HG02642 (cell line): ENCODE data around the gene FAM162A.

ENCODE experiments used
- ATAC-seq: cut with Tn5 transposase; IDR thresholded peaks from one replicate; pipeline ENCODE4 v1.9.1; 2021; ENCODE audit warnings: mild to moderate bottlenecking; ENCODE audit not compliant: unreplicated experiment, poor library complexity

The FAM162A gene

GRCh38 chr3:122382888-122383666 lies 905 bp upstream of the FAM162A start, which contains the start of gene MIX23:
Gene MIX23, minus strand, starts transcription at chr3:122383231. Its CDS starts 7 bp downstream, at chr3:122383224.
- ATAC-seq: peak; percentile 41

- ATAC-seq: no peak
Measured at GRCh38 chr3:122387709-122388108, 3.7 kb downstream of the FAM162A start.

- ATAC-seq: no peak
Measured at GRCh38 chr3:122389197-122389596, 5.2 kb downstream of the FAM162A start.

GRCh38 chr3:122389892-122390291 lies 5.9 kb downstream of the FAM162A start:
- ATAC-seq: no peak

DNA sequence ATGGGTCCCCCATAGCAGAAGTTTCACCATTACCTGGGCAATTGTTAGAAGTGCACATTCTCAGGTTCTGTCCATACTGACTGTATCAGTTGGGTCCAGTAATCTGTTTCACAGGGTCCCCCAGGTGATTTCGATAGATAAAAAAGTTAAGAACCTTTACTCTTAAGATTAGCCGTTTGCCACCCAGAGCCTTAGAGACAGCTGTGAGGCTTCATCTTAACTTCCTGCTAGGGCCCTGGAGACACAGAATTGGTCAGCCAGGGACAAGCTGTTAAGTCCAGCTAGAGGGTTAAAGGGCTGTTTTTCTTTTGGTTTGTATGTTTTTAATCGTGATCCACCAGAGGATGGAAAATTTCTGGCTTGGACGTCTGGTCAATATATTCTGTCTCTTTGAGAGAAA lies 6.7 kb downstream of the FAM162A start:
- ATAC-seq: no peak

DNA sequence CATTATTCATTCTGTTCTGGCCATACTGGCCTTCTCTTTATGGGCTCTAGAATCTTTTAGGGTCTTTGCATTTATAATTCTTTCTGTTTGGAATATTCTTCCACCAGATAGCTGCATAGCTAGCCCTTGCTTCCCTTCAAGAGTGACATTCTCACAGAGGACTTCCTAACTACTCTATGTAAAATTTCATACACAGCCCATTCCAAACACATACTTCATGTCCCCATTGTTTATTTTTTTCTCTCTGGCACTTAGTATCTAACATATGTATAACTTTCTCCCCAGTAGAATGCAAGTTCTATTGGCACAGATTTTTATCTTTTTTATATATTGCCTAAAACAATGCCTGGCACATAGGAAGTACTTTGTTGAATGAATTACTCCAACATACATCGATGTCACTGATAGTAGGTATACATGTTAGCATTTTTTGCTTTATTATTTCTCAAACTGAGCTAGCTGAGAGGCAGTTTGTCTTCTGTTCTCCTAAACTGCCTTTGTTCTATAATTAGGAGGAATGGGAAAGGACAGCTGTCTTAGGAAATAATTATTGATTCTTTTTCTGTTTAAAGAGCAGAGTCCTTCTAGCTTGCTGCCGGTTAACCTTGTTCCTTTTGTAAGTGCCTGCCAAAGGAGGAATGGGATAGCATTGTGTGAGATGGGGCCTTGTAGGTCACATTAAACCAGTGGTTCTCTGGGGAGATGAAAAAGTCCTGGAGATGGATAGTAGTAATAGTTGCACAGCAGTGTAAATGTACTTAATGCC lies 7.9 kb downstream of the FAM162A start:
- ATAC-seq: no peak

DNA sequence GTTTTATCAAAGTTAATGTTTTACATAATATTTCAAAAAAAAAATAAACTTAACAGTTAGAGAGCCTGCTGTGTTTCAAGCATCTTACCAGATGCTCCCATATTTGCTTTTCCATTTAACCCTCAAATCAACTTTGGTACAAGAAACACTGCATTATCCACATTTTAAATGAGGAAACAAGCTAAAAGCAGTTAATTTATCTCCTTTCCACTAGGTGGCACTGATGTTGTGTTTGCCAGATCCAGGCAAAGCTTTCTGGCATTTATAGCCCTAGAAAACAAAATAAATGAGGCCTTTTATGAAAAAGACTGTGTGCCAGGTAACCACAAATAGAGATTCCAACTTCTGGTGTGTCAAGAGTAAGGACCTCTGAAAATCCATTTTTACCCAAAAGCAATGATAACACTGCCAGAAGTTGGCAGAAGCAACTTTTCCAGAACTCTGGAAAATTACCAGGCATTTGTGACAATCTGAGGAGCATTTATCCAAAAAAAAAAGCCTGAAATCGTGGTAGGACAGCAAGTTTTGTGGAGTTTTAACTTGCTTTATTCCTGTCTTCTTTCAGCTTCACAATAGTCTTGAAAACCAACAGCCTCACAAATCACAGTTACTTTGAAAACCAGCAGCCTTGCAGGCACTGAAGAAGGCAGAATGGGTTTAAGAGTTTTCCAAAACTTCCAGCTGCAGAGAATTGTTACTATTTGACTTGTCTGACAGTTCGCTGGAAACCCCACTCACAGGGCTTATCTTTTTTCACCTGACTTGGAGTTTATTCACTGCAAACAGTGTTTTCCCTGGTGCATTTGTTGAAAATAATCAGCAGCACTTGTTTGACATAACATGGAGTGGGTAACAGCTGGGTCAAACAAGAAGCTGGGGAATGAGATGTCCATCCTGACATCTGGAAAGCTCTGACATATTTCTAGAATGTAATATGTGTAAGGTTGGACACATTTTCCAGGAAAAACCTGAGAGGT lies 9.2 kb downstream of the FAM162A start:
- no peak for ATAC-seq

GRCh38 chr3:122394173-122394572 lies 10.2 kb downstream of the FAM162A start:
- no peak for ATAC-seq

DNA sequence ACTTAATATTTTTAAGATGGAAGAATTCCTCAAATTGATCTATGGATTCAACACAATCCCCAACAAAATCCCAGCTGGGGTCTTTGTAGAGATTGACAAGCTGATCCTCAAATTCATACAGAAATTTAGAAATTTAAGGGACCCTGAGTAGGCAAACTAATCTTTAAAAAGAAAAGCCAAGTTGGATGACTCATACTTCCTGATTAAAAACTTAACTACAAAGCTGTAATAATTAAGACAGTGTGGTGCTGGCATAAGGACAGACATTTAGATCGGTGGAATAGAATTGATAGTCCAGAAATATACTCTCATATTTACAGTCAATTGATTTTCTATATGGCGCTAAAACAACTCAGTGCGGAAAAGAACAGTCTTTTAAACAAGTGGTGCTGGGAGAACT lies 11.6 kb downstream of the FAM162A start:
- no peak for ATAC-seq

DNA sequence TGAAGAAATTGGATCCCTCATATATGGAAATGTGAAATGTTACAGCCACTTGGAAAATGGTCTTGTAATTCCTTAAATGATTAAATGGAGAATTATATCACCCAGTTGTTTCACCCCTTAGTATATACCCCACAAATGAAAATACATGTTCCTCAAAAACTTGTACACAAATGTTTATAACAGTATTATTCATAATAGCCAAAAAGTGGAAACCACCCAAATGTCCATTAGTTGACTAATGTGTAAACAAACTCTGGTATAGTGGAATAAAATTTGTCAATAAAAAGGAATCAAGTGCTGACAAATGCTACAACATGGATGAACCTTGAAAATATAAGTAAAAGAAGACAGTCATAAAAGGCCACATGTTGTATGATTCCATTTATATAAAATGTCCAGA lies 12.5 kb downstream of the FAM162A start:
- no peak for ATAC-seq

- ATAC-seq: no peak
Measured at GRCh38 chr3:122397201-122397600, 13.2 kb downstream of the FAM162A start.

DNA sequence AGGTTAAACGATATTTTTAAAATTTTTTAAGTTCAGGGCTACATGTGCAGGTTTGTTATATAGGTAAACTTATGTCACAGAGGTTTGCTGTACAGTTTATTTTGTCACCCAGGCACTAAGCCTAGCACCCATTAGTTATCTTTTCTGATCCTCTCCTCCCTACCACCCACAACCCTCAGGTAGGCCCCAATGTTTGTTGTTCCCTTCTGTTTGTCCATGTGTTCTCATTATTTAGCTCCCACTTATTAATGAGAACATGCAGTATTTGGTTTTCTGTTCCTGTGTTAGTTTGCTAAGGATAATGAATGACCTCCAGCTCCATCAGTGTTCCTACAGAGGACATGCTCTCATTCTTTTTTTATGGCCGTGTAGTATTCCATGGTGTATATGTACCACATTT lies 14.9 kb downstream of the FAM162A start:
- ATAC-seq: no peak

DNA sequence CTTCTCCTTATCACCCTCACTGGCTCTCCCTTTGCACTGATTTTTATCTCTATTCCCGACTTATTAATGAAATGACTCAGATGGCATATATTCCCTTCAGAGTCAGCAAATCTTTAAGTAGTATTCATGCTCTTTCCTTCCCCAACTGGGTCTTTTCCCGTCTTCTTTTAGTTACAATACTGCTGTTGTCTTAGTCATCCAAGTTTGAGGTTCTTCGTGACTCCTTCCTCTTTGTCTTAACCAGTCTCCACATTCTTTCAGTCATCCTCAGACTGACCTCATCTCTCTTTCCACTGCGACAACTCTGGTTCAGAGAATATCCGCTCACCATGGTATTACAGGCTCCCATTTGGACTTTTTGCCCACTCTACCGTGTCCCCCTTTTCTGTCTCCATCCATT lies 19.5 kb downstream of the FAM162A start:
- ATAC-seq: no peak

DNA sequence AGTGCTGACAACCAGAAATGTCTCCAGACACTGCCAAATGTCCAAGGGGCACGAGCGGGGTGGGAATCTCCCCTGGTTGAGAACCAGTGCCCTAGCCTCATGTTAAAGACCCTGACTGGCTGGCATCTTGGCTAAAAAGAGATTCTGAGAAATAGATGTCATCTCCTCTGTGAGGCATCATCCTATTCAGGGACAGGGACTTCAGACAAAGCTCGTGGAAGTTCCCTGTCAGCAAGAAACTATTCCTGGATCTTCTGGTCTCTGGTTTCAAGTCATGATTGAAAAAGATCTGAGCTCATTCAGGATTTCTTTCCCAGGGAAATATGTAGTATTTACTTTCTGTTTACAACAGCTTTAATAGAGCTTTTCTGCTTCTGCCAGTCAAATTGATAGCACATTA lies 21.0 kb downstream of the FAM162A start:
- ATAC-seq: no peak

DNA sequence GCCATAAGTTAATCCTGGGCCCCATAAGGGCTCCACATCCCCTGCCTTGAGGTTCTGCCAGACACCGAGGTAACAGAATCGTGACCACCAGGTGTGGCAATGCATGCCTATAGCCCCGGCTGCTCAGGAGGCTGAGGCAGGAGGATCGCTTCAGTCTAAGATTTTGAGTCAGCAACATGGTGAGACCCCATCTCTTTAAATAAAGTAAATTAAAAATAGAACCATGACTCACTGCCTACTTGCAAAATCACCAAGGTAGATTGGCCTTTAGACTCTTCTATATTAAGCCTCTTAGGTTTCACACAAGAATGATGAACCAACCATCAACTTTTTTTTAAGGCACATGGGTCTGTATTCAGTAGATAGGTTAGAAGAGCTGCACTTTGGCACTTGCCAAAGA lies 22.2 kb downstream of the FAM162A start:
- no peak for ATAC-seq

DNA sequence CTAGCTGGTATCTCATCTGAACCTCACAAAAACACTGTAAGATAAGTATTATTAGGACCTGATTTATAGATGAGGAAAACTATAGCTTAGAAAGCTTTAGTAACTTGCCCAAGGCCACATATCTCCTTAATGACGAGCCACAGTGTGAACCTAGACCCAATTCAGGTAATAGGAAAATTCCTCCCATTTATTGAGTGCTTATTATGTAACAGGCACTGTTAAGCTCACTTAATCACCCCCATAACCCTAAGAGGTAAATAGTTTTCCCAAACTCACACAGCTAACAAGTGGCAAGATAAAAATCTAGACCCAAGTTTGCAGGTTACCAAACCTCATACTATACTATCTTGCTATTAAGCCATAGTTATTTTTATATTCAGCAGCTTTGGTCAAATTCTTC lies 24.0 kb downstream of the FAM162A start:
- ATAC-seq: no peak

DNA sequence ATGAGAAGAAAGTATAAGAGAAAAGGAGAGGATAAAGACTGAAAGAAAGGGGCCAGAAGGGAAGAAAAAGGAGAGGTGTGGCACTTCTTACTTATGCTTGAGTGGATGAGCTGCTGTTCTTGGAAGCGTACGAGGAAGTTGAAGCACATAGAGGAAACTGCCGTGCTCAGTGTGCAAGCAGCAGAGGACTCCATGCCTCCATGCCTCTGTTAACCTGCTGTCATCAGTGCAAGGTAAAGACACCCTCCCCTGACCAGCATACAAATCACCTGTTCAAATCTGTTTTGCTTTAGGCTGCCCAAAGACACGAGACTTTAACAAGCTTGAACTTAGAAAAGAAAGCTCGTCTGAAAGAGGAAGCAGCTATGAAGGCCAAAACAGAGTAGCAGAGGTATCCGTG lies 25.5 kb downstream of the FAM162A start:
- ATAC-seq: no peak

DNA sequence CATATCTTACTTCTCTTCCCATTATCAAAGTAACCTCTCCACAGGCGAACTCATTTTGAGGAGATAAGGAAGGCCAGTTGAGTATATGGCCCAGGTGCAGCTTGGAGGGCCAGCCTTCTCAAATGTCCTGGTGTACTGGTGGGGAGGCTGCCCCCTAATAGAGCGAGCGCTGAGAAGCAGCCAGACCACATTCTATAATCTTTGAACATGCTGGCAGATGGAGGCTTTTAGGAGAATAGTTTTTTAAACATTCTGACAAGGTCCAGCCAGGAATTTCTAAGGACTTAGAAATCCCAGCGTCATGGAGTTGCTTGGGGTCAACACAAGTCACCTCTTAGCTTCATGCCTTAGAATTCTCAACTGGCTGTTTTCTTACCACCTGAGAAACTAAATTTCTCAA lies 26.1 kb downstream of the FAM162A start:
- ATAC-seq: no peak

- ATAC-seq: no peak
Measured at GRCh38 chr3:122410639-122411038, 26.7 kb downstream of the FAM162A start.

GRCh38 chr3:122414391-122414790 lies 30.4 kb downstream of the FAM162A start:
- ATAC-seq: no peak
